ENCODE measurements around the gene BCAR3.

DNA sequence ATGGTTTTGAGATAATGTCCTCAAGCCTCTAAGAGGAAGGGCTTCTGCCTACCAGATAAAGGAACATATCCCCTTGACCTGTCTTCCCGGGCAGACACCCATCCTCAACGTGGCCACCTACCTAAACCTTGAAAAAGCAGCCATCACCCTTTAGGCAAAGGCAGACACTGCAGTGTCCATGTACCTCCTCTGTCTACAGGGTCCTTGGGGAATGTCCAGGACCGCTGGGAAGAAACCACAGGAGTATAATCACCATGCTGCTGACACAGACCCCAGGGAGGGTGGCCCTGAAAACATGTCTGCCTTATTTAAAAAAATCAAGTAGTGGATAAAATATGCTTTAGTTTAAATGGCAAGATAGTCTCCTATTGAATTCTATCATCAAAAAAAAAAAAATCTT is 16.6 kb downstream of the BCAR3 start:
- no peak for TF ChIP-seq RFX5 (IDR thresholded peaks at IDR 0.05; ENCODE audit: low read depth, low read length)
- no peak for TF ChIP-seq POLR2A (IDR thresholded peaks at IDR 0.05; ENCODE audit: low read depth, low read length)
- TF ChIP-seq, protein P1, sequence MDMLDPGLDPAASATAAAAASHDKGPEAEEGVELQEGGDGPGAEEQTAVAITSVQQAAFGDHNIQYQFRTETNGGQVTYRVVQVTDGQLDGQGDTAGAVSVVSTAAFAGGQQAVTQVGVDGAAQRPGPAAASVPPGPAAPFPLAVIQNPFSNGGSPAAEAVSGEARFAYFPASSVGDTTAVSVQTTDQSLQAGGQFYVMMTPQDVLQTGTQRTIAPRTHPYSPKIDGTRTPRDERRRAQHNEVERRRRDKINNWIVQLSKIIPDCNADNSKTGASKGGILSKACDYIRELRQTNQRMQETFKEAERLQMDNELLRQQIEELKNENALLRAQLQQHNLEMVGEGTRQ (IDR thresholded peaks at IDR 0.05; ENCODE audit: low read depth, low read length) = no peak
- TF ChIP-seq CEBPB (IDR thresholded peaks at IDR 0.05; ENCODE audit: low read depth, low read length) = no peak
- TF ChIP-seq, protein P2, sequence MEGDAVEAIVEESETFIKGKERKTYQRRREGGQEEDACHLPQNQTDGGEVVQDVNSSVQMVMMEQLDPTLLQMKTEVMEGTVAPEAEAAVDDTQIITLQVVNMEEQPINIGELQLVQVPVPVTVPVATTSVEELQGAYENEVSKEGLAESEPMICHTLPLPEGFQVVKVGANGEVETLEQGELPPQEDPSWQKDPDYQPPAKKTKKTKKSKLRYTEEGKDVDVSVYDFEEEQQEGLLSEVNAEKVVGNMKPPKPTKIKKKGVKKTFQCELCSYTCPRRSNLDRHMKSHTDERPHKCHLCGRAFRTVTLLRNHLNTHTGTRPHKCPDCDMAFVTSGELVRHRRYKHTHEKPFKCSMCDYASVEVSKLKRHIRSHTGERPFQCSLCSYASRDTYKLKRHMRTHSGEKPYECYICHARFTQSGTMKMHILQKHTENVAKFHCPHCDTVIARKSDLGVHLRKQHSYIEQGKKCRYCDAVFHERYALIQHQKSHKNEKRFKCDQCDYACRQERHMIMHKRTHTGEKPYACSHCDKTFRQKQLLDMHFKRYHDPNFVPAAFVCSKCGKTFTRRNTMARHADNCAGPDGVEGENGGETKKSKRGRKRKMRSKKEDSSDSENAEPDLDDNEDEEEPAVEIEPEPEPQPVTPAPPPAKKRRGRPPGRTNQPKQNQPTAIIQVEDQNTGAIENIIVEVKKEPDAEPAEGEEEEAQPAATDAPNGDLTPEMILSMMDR (conservative IDR thresholded peaks at IDR 0.05; ENCODE audit: low read depth, low read length) = no peak
- TF ChIP-seq RCOR1 (IDR thresholded peaks at IDR 0.05; ENCODE audit: insufficient replicate concordance, low read length) = no peak
- TF ChIP-seq SMC3 (IDR thresholded peaks at IDR 0.05; ENCODE audit: low read depth, low read length) = no peak
- TF ChIP-seq BHLHE40 (IDR thresholded peaks at IDR 0.05; ENCODE audit: low read depth, low read length) = no peak
- TF ChIP-seq NFE2L2 (IDR thresholded peaks at IDR 0.05; ENCODE audit: low read depth, low read length) = no peak
- no peak for TF ChIP-seq RAD21 (IDR thresholded peaks at IDR 0.05; ENCODE audit: low read length)
- no peak for TF ChIP-seq CHD1 (IDR thresholded peaks at IDR 0.05; ENCODE audit: low read depth, low read length)
- TF ChIP-seq MXI1 (IDR thresholded peaks at IDR 0.05; ENCODE audit: borderline replicate concordance, low read depth, low read length) = no peak
- no peak for TF ChIP-seq FOS (IDR thresholded peaks at IDR 0.05; ENCODE audit: low read depth, low read length)
- TF ChIP-seq, protein P3, sequence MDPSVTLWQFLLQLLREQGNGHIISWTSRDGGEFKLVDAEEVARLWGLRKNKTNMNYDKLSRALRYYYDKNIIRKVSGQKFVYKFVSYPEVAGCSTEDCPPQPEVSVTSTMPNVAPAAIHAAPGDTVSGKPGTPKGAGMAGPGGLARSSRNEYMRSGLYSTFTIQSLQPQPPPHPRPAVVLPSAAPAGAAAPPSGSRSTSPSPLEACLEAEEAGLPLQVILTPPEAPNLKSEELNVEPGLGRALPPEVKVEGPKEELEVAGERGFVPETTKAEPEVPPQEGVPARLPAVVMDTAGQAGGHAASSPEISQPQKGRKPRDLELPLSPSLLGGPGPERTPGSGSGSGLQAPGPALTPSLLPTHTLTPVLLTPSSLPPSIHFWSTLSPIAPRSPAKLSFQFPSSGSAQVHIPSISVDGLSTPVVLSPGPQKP (IDR thresholded peaks at IDR 0.05; ENCODE audit: borderline replicate concordance, low read depth, low read length) = no peak

Measured in IMR-90 (cell line).